Nephron progenitor cell (in vitro differentiated cells): Measurements from ENCODE around the gene SFMBT2.
A peak's percentile ranks its signal among the peaks of the same experiment; 100 is the strongest.

Experiments used
- DNase-seq: peaks from one replicate; pipeline ENCODE4 v3.0.0; 2021
- H3K27ac Mint-ChIP-seq: 2 replicates; pipeline ENCODE4 v1.8.0; 2021; ENCODE audit warnings: mild to moderate bottlenecking, moderate library complexity, mixed read lengths
- H3K27me3 Mint-ChIP-seq: 2 replicates; pipeline ENCODE4 v1.8.0; 2021; ENCODE audit warnings: mild to moderate bottlenecking, low read depth, mixed read lengths; ENCODE audit not compliant: poor library complexity
- H3K36me3 Mint-ChIP-seq: 2 replicates; pipeline ENCODE4 v1.8.0; 2021; ENCODE audit warnings: low read depth, mixed read lengths
- H3K4me1 Mint-ChIP-seq: 2 replicates; pipeline ENCODE4 v1.8.0; 2021; ENCODE audit warnings: mixed read lengths
- H3K4me3 Mint-ChIP-seq: 2 replicates; pipeline ENCODE4 v1.8.0; 2021; ENCODE audit warnings: mild to moderate bottlenecking, moderate library complexity, mixed read lengths
- H3K9me3 Mint-ChIP-seq: 2 replicates; pipeline ENCODE4 v1.8.0; 2021; ENCODE audit warnings: mild to moderate bottlenecking, moderate library complexity, mixed read lengths
- CTCF ChIP-seq: fragments of 200-600 bp; sonication (generic); IDR thresholded peaks from 2 replicates; pipeline ENCODE4 v1.5.0; 2021; ENCODE audit warnings: antibody characterized with exemption

SFMBT2 gene

GRCh38 chr10:7432884-7433726 lies 22.3 kb upstream of the SFMBT2 start:
- DNase-seq, result no peak
- peaks cover 39% of the 10 kb centered on the region for H3K4me1 Mint-ChIP-seq
- H3K4me3 Mint-ChIP-seq, result peak overlapping the region; percentile 26
- TF ChIP-seq CTCF, result no peak
- H3K27ac Mint-ChIP-seq, result peak overlapping the region; percentile 26
- H3K36me3 Mint-ChIP-seq, result no peaks in the 10 kb centered on the region
- H3K27me3 Mint-ChIP-seq, result peaks cover 8% of the 10 kb centered on the region
- H3K9me3 Mint-ChIP-seq, result no peaks in the 10 kb centered on the region

GRCh38 chr10:7428673-7429350 lies 18.0 kb upstream of the SFMBT2 start:
- DNase-seq, result no peak
- Mint-ChIP-seq H3K9me3 (no peaks in the 10 kb centered on the region), H3K27ac (peak overlapping the region; percentile 64), H3K27me3 (peaks cover 21% of the 10 kb centered on the region), H3K36me3 (no peaks in the 10 kb centered on the region), H3K4me3 (no peak overlapping the region), H3K4me1 (peaks cover 29% of the 10 kb centered on the region)
- TF ChIP-seq CTCF, result no peak

GRCh38 chr10:7426349-7426748 lies 15.5 kb upstream of the SFMBT2 start:
- H3K4me1 Mint-ChIP-seq, result peaks cover 17% of the 10 kb centered on the region
- H3K27ac Mint-ChIP-seq, result no peak overlapping the region
- no peaks in the 10 kb centered on the region for H3K9me3 Mint-ChIP-seq
- no peak for TF ChIP-seq CTCF
- no peak for DNase-seq
- H3K36me3 Mint-ChIP-seq, result no peaks in the 10 kb centered on the region
- H3K4me3 Mint-ChIP-seq, result no peak overlapping the region
- peaks cover 44% of the 10 kb centered on the region for H3K27me3 Mint-ChIP-seq

- Mint-ChIP-seq H3K27me3 (peaks cover 49% of the 10 kb centered on the region), H3K27ac (no peak overlapping the region), H3K4me1 (peaks cover 17% of the 10 kb centered on the region), H3K4me3 (no peak overlapping the region), H3K9me3 (no peaks in the 10 kb centered on the region), H3K36me3 (no peaks in the 10 kb centered on the region)
- DNase-seq, result no peak
- no peak for TF ChIP-seq CTCF
These were observed 14.9 kb upstream of the SFMBT2 start for GRCh38 chr10:7425691-7426090.

GRCh38 chr10:7424919-7425318 lies 14.1 kb upstream of the SFMBT2 start:
- Mint-ChIP-seq H3K9me3 (peaks cover 1% of the 10 kb centered on the region), H3K4me3 (no peak overlapping the region), H3K4me1 (peaks cover 17% of the 10 kb centered on the region), H3K27ac (no peak overlapping the region), H3K36me3 (no peaks in the 10 kb centered on the region), H3K27me3 (peaks cover 54% of the 10 kb centered on the region)
- TF ChIP-seq CTCF, result no peak
- no peak for DNase-seq
